Measurements from ENCODE around the gene CYBRD1. TPM values are rescaled to one million over a fixed set of nuclear protein-coding genes. Genes with fewer than 3 reads are reported as not detected.
A peak's percentile ranks its signal among the peaks of the same experiment; 100 is the strongest.

Gene CYBRD1
- total RNA-seq, 1 experiment from 2014 or later: 7.9 TPM

- no peak for TF ChIP-seq ZNF425 (CRISPR knock-in tag; conservative IDR thresholded peaks at IDR 0.05)
- no peak for TF ChIP-seq CBFB (CRISPR knock-in tag; IDR thresholded peaks at IDR 0.05; ENCODE audit: low read depth)
- TF ChIP-seq GABPB1 (CRISPR knock-in tag; IDR thresholded peaks at IDR 0.05): no peak
- TF ChIP-seq E2F1 (CRISPR knock-in tag; IDR thresholded peaks at IDR 0.05): no peak
- no peak for TF ChIP-seq ZNF532 (CRISPR knock-in tag; IDR thresholded peaks at IDR 0.05; ENCODE audit: borderline replicate concordance)
- TF ChIP-seq SP1 (CRISPR knock-in tag; conservative IDR thresholded peaks at IDR 0.05): no peak
- TF ChIP-seq ZNF423 (CRISPR knock-in tag; IDR thresholded peaks at IDR 0.05): no peak
- no peak for TF ChIP-seq ZNF512 (CRISPR knock-in tag; IDR thresholded peaks at IDR 0.05; ENCODE audit: borderline replicate concordance)
- no peak for TF ChIP-seq ZBTB21 (CRISPR knock-in tag; IDR thresholded peaks at IDR 0.05; ENCODE audit: borderline replicate concordance)
- no peak for TF ChIP-seq ZSCAN18 (CRISPR knock-in tag; IDR thresholded peaks at IDR 0.05)
- no peak for TF ChIP-seq ZNF121 (CRISPR knock-in tag; IDR thresholded peaks at IDR 0.05)
- DNase-seq (ENCODE audit: low spot score) (no peak), ATAC-seq (no peak)
- Mint-ChIP-seq H3K27me3 (ENCODE audit: low read depth) (no peaks in the 10 kb centered on the region), H3K4me1 (peaks cover 17% of the 10 kb centered on the region), H3K36me3 (peaks cover 19% of the 10 kb centered on the region), H3K27ac (no peak overlapping the region; the same call in 1 of the 2 replicates), H3K9me3 (no peaks in the 10 kb centered on the region), H3K4me3 (no peak overlapping the region)
- ChIA-PET POLR2A (no interaction called here), CTCF (interaction anchor here (1.1 kb wide), 1 partner anchor 508 kb away, joined by 3 read pairs; no protein-coding TSS in a partner anchor)
Observed at GRCh38 chr2:171480908-171481307, 41.4 kb upstream of the CYBRD1 start.

GRCh38 chr2:171482308-171482707 lies 40.0 kb upstream of the CYBRD1 start:
- TF ChIP-seq CREB1 (CRISPR knock-in tag; IDR thresholded peaks at IDR 0.05) (no peak), ZMAT4 (CRISPR knock-in tag; IDR thresholded peaks at IDR 0.05) (no peak), TEAD1 (CRISPR knock-in tag; IDR thresholded peaks at IDR 0.05) (no peak), IRF2 (CRISPR knock-in tag; IDR thresholded peaks at IDR 0.05; ENCODE audit: borderline replicate concordance, low read depth) (no peak), PRDM15 (CRISPR knock-in tag; IDR thresholded peaks at IDR 0.05) (no peak), ZBTB43 (CRISPR knock-in tag; IDR thresholded peaks at IDR 0.05) (no peak), NFATC4 (CRISPR knock-in tag; IDR thresholded peaks at IDR 0.05) (no peak), ZNF219 (CRISPR knock-in tag; IDR thresholded peaks at IDR 0.05; ENCODE audit: borderline replicate concordance) (no peak)
- peak overlapping the region; percentile 82 for H3K27ac Mint-ChIP-seq
- peaks cover 17% of the 10 kb centered on the region for H3K4me1 Mint-ChIP-seq
- H3K27me3 Mint-ChIP-seq (ENCODE audit: low read depth): no peaks in the 10 kb centered on the region
- ATAC-seq (no peak), DNase-seq (ENCODE audit: low spot score) (no peak)
- ChIA-PET CTCF (interaction anchor here (0.7 to 1.3 kb wide), 4 partner anchors 9 to 510 kb away, joined by 3 to 6 read pairs (median 3); no protein-coding TSS in a partner anchor), POLR2A (no interaction called here)
- H3K9me3 Mint-ChIP-seq: no peaks in the 10 kb centered on the region
- no peak overlapping the region for H3K4me3 Mint-ChIP-seq
- H3K36me3 Mint-ChIP-seq: peaks cover 19% of the 10 kb centered on the region

Data from WTC11 (cell line).